Measurements from ENCODE around the gene BANP. TPM values are rescaled to one million over a fixed set of nuclear protein-coding genes. Genes with fewer than 3 reads are reported as not detected.
"Not testable (repeated sequence)": the region's sequence is repeated elsewhere in the genome, so short reads cannot be mapped to it uniquely, and the experiment has no call there.

BANP gene
- total RNA-seq, 5 donors from 2014 or later (not counting 1 experiment from before 2014, with no cell fraction given) = 57.1 to 81.9 (median 69.4) TPM

GRCh38 chr16:88117476-88117868 is 166.2 kb downstream of the BANP start:
- Mint-ChIP-seq H3K27ac (no peak overlapping the region), H3K4me3 (no peak overlapping the region), H3K9me3 (no peaks in the 10 kb centered on the region), H3K36me3 (no peaks in the 10 kb centered on the region), H3K27me3 (peaks cover 0 to 16% of the 10 kb centered on the region in 2 donors), H3K4me1 (peaks cover 0 to 2% (median 0%) of the 10 kb centered on the region in 3 donors)
- H3K9me3 ChIP-seq = no peaks in the 10 kb centered on the region
- WGBS (ENCODE audit: insufficient coverage) = 85% methylated on average over 18 of the region's 20 CpGs
- H3K4me1 ChIP-seq (ENCODE audit: control insufficient read depth in 1 of 2, extremely low read depth in 1 of 2, insufficient read depth in 2 of 2, low read length in 2 of 2) = no peaks in the 10 kb centered on the region
- peak in 1 of 4 experiments; percentile 16 for ATAC-seq (replicated peaks in 1 of 4)
- no peaks in the 10 kb centered on the region for H3K36me3 ChIP-seq (ENCODE audit: control insufficient read depth in 2 of 2, extremely low read depth in 1 of 2, insufficient read depth in 1 of 2, low read length in 1 of 2)
- CTCF ChIA-PET = no interaction called here
- peaks cover 0 to 9% of the 10 kb centered on the region in 2 experiments for H3K27me3 ChIP-seq (replicated peaks in 1 of 2; ENCODE audit: control insufficient read depth in 2 of 2, extremely low read depth in 1 of 2, insufficient read depth in 2 of 2, low read length in 1 of 2)
- POLR2A ChIA-PET = no interaction called here
- no peak for DNase-seq
- no peak overlapping the region for H3K27ac ChIP-seq (ENCODE audit: low read length)
- no peak overlapping the region for H3K4me3 ChIP-seq (ENCODE audit: control insufficient read depth in 1 of 2, extremely low read depth in 1 of 2, low read length in 1 of 2)

DNA sequence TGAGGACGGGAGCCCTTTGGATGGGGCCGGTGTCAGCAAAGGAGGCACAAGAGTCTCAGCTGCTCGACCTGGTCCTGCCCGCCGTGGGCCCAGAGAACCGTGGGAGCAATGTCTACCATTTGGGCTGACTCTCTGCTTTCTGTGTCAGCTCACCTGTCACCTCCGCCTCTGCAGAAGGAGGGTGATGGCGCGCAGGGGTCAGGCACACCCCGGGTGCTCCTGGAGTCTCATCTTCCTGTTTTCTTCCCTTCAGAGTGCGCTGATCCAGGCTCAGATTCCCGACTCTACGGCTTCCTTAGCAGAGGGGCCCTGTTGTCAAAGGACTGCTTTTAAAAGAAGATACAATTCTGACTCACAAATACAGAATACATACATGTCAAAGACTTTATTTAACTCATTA is 167.1 kb downstream of the BANP start:
- H3K27ac Mint-ChIP-seq = no peak overlapping the region
- no peak for DNase-seq

DNA sequence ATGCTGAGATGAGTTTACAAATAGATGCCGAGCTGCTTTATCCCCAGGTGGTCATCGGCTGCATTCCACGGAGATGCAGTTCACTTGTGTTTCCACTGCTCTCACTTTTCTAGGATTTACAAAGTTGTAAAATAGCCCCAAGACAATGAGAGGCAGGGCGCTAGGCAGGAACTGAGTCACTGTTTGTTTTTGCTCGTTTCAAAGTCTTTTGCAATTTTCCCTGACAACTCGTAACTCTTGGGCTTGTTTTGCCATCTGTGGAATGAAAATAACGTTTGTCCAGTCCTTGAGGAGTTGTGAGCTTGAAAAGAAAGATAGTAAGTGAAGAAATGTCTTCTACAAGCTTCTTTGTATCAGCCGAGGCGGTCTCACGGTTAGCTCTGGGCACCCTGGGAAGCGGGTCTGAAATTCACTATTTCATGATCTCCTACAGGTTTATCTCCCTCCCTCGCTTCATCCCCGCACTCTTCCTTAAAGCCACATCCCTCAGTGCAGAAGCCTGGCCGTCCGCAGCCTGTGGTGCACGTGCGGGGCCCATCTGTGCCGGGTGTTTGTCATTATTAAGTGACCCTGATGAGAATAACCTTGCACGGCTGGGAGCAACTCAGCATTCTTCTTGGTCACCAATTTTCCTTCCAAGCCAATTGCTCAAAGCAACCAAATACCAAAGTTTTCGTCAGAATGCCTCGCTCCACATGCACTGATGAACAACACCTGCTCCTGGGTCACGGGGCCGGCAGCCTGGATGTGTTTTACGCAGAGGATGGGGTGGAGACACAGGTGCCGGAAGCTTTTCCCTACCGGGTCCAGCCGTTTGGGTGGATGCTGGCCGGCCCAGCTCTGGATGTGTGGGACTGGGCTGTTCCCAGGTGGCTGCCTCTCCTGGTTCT is 167.9 kb downstream of the BANP start:
- ATAC-seq (replicated peaks in 1 of 4); H3K4me3 ChIP-seq (ENCODE audit: control insufficient read depth in 1 of 2, extremely low read depth in 1 of 2, low read length in 1 of 2); H3K27ac ChIP-seq (ENCODE audit: low read length); H3K4me3 Mint-ChIP-seq; DNase-seq; H3K4me1 ChIP-seq (ENCODE audit: control insufficient read depth in 1 of 2, extremely low read depth in 1 of 2, insufficient read depth in 2 of 2, low read length in 2 of 2); H3K36me3 Mint-ChIP-seq; H3K27ac Mint-ChIP-seq; H3K27me3 ChIP-seq (replicated peaks in 1 of 2; ENCODE audit: control insufficient read depth in 2 of 2, extremely low read depth in 1 of 2, insufficient read depth in 2 of 2, low read length in 1 of 2); H3K4me1 Mint-ChIP-seq; H3K36me3 ChIP-seq (ENCODE audit: control insufficient read depth in 2 of 2, extremely low read depth in 1 of 2, insufficient read depth in 1 of 2, low read length in 1 of 2); POLR2A ChIA-PET; H3K9me3 Mint-ChIP-seq; CTCF ChIA-PET; H3K9me3 ChIP-seq: not testable (repeated sequence)
- WGBS (ENCODE audit: insufficient coverage) = 50% methylated on average over 15 of the region's 28 CpGs
- peaks cover 0 to 16% of the 10 kb centered on the region in 2 donors for H3K27me3 Mint-ChIP-seq

More for the DNA sequence above, 167.1 kb downstream of the BANP start:
- ATAC-seq (replicated peaks in 1 of 4) = no peak
- Histone ChIP-seq H3K4me1 (ENCODE audit: control insufficient read depth in 1 of 2, extremely low read depth in 1 of 2, insufficient read depth in 2 of 2, low read length in 2 of 2) (no peaks in the 10 kb centered on the region), H3K9me3 (no peaks in the 10 kb centered on the region), H3K27ac (ENCODE audit: low read length) (no peak overlapping the region), H3K36me3 (ENCODE audit: control insufficient read depth in 2 of 2, extremely low read depth in 1 of 2, insufficient read depth in 1 of 2, low read length in 1 of 2) (no peaks in the 10 kb centered on the region), H3K27me3 (replicated peaks in 1 of 2; ENCODE audit: control insufficient read depth in 2 of 2, extremely low read depth in 1 of 2, insufficient read depth in 2 of 2, low read length in 1 of 2) (peaks cover 0 to 8% of the 10 kb centered on the region in 2 experiments), H3K4me3 (ENCODE audit: control insufficient read depth in 1 of 2, extremely low read depth in 1 of 2, low read length in 1 of 2) (no peak overlapping the region)
- ChIA-PET POLR2A (no interaction called here), CTCF (no interaction called here)
- Mint-ChIP-seq H3K4me1 (peaks cover 0 to 2% (median 0%) of the 10 kb centered on the region in 3 donors), H3K27me3 (peaks cover 0 to 16% of the 10 kb centered on the region in 2 donors), H3K4me3 (no peak overlapping the region), H3K36me3 (no peaks in the 10 kb centered on the region), H3K9me3 (no peaks in the 10 kb centered on the region)
- 79% methylated on average over 12 of the region's 13 CpGs for WGBS (ENCODE audit: insufficient coverage)

DNA sequence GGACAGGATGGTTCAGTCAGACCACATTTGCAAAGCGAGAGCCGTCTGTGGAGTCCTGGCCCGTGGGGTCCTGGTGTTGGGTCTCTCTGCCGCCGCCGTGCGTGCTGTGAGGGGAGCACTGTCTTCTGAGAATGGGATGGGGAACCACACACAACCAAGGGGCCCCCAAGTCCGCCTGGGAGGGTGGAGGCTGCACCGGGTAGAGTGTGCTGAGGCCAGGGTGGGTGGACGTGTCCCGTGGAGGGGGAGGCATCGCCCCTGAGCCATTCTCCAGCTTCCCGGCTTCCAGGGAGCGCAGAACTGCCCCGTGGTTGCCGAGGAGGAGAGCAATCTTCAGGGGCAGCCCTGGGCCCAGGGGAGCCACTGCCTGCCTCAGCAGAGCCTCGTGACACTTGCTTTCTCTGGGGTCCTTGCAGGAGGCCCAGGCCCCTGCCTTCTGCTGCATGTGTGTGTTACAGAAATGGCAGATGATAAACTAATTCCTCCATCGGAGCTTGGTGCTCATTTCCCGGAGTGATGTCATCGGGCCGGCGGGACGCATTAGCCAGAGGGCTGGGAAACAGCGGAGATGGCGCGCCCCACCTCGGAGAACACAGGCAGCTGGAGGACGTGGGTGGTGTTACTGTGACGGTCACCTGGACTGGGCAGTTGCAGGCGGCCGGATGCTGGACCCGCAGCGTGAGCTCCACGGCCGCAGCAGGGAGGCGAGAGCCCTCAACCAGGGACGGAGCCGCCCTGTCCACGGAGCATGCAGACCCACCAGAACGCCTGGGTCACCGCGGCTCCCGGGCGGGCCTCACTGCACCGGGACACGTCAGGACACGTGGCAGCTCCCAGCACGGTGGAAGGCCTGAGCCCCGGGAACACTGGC is 168.9 kb downstream of the BANP start:
- ATAC-seq (replicated peaks in 1 of 4); H3K27ac Mint-ChIP-seq; H3K9me3 ChIP-seq; H3K9me3 Mint-ChIP-seq; H3K36me3 ChIP-seq (ENCODE audit: control insufficient read depth in 2 of 2, extremely low read depth in 1 of 2, insufficient read depth in 1 of 2, low read length in 1 of 2); H3K4me3 ChIP-seq (ENCODE audit: control insufficient read depth in 1 of 2, extremely low read depth in 1 of 2, low read length in 1 of 2); H3K4me1 Mint-ChIP-seq; H3K4me3 Mint-ChIP-seq; H3K36me3 Mint-ChIP-seq; CTCF ChIA-PET; DNase-seq; H3K27me3 ChIP-seq (replicated peaks in 1 of 2; ENCODE audit: control insufficient read depth in 2 of 2, extremely low read depth in 1 of 2, insufficient read depth in 2 of 2, low read length in 1 of 2); H3K27ac ChIP-seq (ENCODE audit: low read length); H3K4me1 ChIP-seq (ENCODE audit: control insufficient read depth in 1 of 2, extremely low read depth in 1 of 2, insufficient read depth in 2 of 2, low read length in 2 of 2); POLR2A ChIA-PET: not testable (repeated sequence)
- 91% methylated on average over 41 of the region's 49 CpGs for WGBS (ENCODE audit: insufficient coverage)
- peaks cover 0 to 14% of the 10 kb centered on the region in 2 donors for H3K27me3 Mint-ChIP-seq

DNA sequence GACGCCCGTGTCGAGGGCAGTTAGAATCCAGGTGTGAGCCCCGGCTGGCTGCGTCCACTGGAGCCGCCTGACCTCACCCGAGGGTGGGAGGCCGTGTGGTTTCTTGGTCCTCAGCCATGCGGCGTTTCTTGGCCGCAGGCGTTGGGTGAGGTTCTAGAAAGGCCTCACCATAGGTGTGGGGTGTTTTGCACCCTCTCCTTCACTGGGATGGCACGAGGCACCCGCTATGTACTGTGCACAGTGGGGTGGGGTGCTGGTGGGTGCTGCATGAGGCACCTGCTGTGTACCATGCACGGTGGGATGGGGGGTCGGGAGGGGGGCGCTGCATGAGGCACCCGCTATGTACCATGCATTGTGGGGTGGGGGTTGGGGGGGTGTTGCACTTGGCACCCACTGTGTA is 169.6 kb downstream of the BANP start:
- WGBS (ENCODE audit: insufficient coverage) = 94% methylated on average over 6 of the region's 18 CpGs

GRCh38 chr16:88121391-88121790 is 170.2 kb downstream of the BANP start:
- not testable (repeated sequence) for H3K4me3 Mint-ChIP-seq

More for the DNA sequence above, 169.6 kb downstream of the BANP start:
- DNase-seq (no peak), ATAC-seq (replicated peaks in 1 of 4) (no peak)
- no peaks in the 10 kb centered on the region for H3K36me3 Mint-ChIP-seq
- peaks cover 0 to 12% of the 10 kb centered on the region in 2 donors for H3K27me3 Mint-ChIP-seq
- Histone ChIP-seq H3K27me3 (replicated peaks in 1 of 2; ENCODE audit: control insufficient read depth in 2 of 2, extremely low read depth in 1 of 2, insufficient read depth in 2 of 2, low read length in 1 of 2) (no peaks in the 10 kb centered on the region), H3K27ac (ENCODE audit: low read length) (no peak overlapping the region), H3K4me3 (ENCODE audit: control insufficient read depth in 1 of 2, extremely low read depth in 1 of 2, low read length in 1 of 2) (no peak overlapping the region), H3K4me1 (ENCODE audit: control insufficient read depth in 1 of 2, extremely low read depth in 1 of 2, insufficient read depth in 2 of 2, low read length in 2 of 2) (no peaks in the 10 kb centered on the region), H3K36me3 (ENCODE audit: control insufficient read depth in 2 of 2, extremely low read depth in 1 of 2, insufficient read depth in 1 of 2, low read length in 1 of 2) (no peaks in the 10 kb centered on the region), H3K9me3 (no peaks in the 10 kb centered on the region)
- ChIA-PET POLR2A (no interaction called here), CTCF (no interaction called here)
- no peaks in the 10 kb centered on the region for H3K9me3 Mint-ChIP-seq
- H3K4me1 Mint-ChIP-seq = no peaks in the 10 kb centered on the region
- no peak overlapping the region for H3K4me3 Mint-ChIP-seq
- no peak overlapping the region for H3K27ac Mint-ChIP-seq

More at GRCh38 chr16:88121391-88121790, 170.2 kb downstream of the BANP start:
- H3K36me3 ChIP-seq (ENCODE audit: control insufficient read depth in 2 of 2, extremely low read depth in 1 of 2, insufficient read depth in 1 of 2, low read length in 1 of 2); H3K4me3 ChIP-seq (ENCODE audit: control insufficient read depth in 1 of 2, extremely low read depth in 1 of 2, low read length in 1 of 2); H3K27me3 Mint-ChIP-seq; ATAC-seq (replicated peaks in 1 of 4); H3K36me3 Mint-ChIP-seq; DNase-seq; H3K9me3 Mint-ChIP-seq; H3K27ac Mint-ChIP-seq; H3K4me1 Mint-ChIP-seq; H3K27ac ChIP-seq (ENCODE audit: low read length); CTCF ChIA-PET; H3K9me3 ChIP-seq; POLR2A ChIA-PET; H3K27me3 ChIP-seq (replicated peaks in 1 of 2; ENCODE audit: control insufficient read depth in 2 of 2, extremely low read depth in 1 of 2, insufficient read depth in 2 of 2, low read length in 1 of 2); H3K4me1 ChIP-seq (ENCODE audit: control insufficient read depth in 1 of 2, extremely low read depth in 1 of 2, insufficient read depth in 2 of 2, low read length in 2 of 2): not testable (repeated sequence)
- WGBS (ENCODE audit: insufficient coverage) = 97% methylated on average over 6 of the region's 11 CpGs
